ENCODE measurements around the gene GMDS. TPM values are rescaled to one million over a fixed set of nuclear protein-coding genes. Genes with fewer than 3 reads are reported as not detected.

The GMDS gene
- polyA plus RNA-seq (2012; ENCODE audit: insufficient read depth, insufficient read length, low read depth): 10.1 TPM

DNA sequence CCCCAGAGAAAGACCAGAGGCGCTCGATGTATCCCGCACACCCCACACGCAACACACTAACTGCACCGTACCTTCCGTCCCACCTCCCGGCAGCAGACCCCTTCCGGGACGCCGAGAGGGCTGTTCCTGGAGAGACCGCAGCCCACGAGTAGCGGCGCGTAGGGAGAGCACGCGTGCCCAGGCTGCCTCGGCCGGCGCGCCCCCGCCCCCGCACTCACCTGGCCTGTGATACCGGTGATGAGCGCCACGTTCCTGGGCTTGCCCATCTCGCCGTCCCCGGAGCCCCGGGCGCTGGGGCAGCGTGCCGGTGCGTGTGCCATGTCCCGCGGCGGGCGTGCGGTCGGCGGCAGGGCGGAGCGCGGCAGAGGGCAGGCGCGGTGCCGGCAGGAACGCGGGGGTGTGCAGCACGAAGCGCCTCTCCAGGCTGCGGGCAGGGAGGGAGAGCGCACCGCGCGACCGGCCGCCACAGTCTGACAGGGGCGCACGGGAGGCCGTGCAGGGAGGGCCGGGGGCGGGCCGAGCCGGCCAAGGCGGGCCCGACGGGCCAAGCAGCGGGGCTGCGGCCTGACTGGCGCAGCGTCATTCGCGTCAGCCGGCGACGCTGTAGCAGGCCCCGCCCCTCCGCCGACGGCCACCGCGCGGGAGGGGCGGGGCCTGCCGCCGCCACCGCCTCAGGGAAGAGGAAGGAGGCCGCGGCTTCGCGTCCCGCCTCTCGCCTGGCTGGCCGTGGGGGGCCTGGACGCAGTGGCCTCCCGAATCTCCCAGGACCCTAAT is at the start of gene GMDS:
GMDS (minus strand) TSS at position 503 of the 774 bp plus-strand sequence.
- Histone ChIP-seq H3K27me3 (no peaks in the 10 kb centered on the region), H3K4me1 (peaks cover 4% of the 10 kb centered on the region), H3K4me3 (ENCODE audit: low read depth, low read length) (peak within 1 kb of the TSS; percentile 82), H3K9me3 (no peaks in the 10 kb centered on the region), H3K36me3 (no peaks in the 10 kb centered on the region)
- DNase-seq: peak; percentile 90
- TF ChIP-seq, protein P1, sequence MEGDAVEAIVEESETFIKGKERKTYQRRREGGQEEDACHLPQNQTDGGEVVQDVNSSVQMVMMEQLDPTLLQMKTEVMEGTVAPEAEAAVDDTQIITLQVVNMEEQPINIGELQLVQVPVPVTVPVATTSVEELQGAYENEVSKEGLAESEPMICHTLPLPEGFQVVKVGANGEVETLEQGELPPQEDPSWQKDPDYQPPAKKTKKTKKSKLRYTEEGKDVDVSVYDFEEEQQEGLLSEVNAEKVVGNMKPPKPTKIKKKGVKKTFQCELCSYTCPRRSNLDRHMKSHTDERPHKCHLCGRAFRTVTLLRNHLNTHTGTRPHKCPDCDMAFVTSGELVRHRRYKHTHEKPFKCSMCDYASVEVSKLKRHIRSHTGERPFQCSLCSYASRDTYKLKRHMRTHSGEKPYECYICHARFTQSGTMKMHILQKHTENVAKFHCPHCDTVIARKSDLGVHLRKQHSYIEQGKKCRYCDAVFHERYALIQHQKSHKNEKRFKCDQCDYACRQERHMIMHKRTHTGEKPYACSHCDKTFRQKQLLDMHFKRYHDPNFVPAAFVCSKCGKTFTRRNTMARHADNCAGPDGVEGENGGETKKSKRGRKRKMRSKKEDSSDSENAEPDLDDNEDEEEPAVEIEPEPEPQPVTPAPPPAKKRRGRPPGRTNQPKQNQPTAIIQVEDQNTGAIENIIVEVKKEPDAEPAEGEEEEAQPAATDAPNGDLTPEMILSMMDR (IDR thresholded peaks at IDR 0.05; ENCODE audit: low read depth, low read length): no peak

DNA sequence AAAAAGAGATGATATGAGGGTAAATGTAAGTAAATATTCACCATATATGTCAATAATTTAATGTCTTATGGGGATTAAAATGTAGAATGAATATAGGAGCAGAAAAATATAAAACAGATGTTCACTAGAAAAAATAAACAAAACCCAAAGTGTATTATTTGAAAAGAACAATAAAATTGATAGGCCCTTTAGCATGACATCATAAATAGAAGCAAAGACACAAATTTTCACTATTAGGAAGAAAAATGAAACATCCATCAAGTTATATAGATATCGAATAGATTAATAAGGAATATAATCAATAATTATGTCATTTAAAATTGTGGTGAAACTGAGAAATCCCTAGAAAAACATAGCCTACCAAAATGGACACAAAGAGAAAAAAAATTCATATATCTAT is 40.1 kb upstream of the GMDS start:
- Histone ChIP-seq H3K27me3 (no peaks in the 10 kb centered on the region), H3K4me1 (no peaks in the 10 kb centered on the region), H3K4me3 (ENCODE audit: low read depth, low read length) (no peak overlapping the region), H3K9me3 (no peaks in the 10 kb centered on the region), H3K36me3 (no peaks in the 10 kb centered on the region)
- TF ChIP-seq, protein P1 (IDR thresholded peaks at IDR 0.05; ENCODE audit: low read depth, low read length): no peak
- no peak for DNase-seq

GRCh38 chr6:2275892-2276242 is 30.5 kb upstream of the GMDS start:
- H3K9me3 ChIP-seq: no peaks in the 10 kb centered on the region
- H3K4me1 ChIP-seq: no peaks in the 10 kb centered on the region
- H3K27me3 ChIP-seq: no peaks in the 10 kb centered on the region
- H3K4me3 ChIP-seq (ENCODE audit: low read depth, low read length): no peak overlapping the region
- H3K36me3 ChIP-seq: no peaks in the 10 kb centered on the region
- no peak for DNase-seq
- TF ChIP-seq, protein P1 (IDR thresholded peaks at IDR 0.05; ENCODE audit: low read depth, low read length): no peak

GRCh38 chr6:2274981-2275891 is 29.8 kb upstream of the GMDS start:
- Histone ChIP-seq H3K36me3 (no peaks in the 10 kb centered on the region), H3K9me3 (no peaks in the 10 kb centered on the region), H3K4me1 (no peaks in the 10 kb centered on the region), H3K27me3 (no peaks in the 10 kb centered on the region), H3K4me3 (ENCODE audit: low read depth, low read length) (no peak overlapping the region)
- DNase-seq: no peak
- TF ChIP-seq, protein P1 (IDR thresholded peaks at IDR 0.05; ENCODE audit: low read depth, low read length): no peak

- Histone ChIP-seq H3K9me3 (no peaks in the 10 kb centered on the region; the same call in 1 of the 2 replicates), H3K27me3 (no peaks in the 10 kb centered on the region), H3K4me1 (no peaks in the 10 kb centered on the region), H3K4me3 (ENCODE audit: low read depth, low read length) (no peak overlapping the region), H3K36me3 (no peaks in the 10 kb centered on the region)
- DNase-seq: no peak
- TF ChIP-seq, protein P1 (IDR thresholded peaks at IDR 0.05; ENCODE audit: low read depth, low read length): no peak
Observed at GRCh38 chr6:2272696-2273095, 27.3 kb upstream of the GMDS start.
